Peyer's patch (tissue), 4 donors: ENCODE results near the gene WSB1.

Source experiments
- POLR2A ChIP-seq, 2 donors: fragments of 450-650 bp; IDR thresholded peaks; one replicate each; pipeline ENCODE4 v1.5.1; 2017; ENCODE audit warnings: antibody characterized with exemption in 2 of 2, mild to moderate bottlenecking in 2 of 2, moderate library complexity in 2 of 2
- TF ChIP-seq, protein P1 (sequence below), 6 experiments: fragments of 450-650 bp in 4 of 6; fragments of 200-600 bp in 2 of 6; sonication (generic) in 1 of 6; IDR thresholded peaks; one replicate each; pipeline ENCODE4 v1.5.1; 2017 to 2019; ENCODE audit warnings: antibody characterized with exemption in 6 of 6, mild to moderate bottlenecking in 3 of 6, moderate library complexity in 1 of 6

DNA sequence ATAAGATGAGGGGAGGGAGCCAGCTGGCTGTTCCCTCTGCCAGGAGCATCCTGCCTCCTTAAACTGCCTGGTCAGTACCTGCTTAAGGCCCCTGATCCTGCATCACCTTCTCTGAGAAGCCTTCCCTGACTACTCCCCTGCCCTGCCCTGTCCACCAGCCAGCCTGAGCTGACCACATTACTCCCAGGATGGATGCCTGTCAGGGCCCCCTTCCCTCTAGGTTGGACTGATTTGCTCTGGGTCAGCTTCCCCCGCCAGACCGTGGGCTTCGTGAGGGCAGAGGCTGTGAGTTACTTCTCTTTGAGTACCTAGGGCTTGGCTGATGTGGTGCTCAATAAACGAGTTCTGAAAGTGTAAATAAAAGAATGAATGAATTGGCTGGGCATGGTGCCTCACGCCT is 63.3 kb downstream of the WSB1 start:
- TF ChIP-seq, protein P1, sequence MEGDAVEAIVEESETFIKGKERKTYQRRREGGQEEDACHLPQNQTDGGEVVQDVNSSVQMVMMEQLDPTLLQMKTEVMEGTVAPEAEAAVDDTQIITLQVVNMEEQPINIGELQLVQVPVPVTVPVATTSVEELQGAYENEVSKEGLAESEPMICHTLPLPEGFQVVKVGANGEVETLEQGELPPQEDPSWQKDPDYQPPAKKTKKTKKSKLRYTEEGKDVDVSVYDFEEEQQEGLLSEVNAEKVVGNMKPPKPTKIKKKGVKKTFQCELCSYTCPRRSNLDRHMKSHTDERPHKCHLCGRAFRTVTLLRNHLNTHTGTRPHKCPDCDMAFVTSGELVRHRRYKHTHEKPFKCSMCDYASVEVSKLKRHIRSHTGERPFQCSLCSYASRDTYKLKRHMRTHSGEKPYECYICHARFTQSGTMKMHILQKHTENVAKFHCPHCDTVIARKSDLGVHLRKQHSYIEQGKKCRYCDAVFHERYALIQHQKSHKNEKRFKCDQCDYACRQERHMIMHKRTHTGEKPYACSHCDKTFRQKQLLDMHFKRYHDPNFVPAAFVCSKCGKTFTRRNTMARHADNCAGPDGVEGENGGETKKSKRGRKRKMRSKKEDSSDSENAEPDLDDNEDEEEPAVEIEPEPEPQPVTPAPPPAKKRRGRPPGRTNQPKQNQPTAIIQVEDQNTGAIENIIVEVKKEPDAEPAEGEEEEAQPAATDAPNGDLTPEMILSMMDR (IDR thresholded peaks at IDR 0.05), result no peak
- TF ChIP-seq POLR2A (IDR thresholded peaks at IDR 0.05), result no peak
